Activated naive CD4-positive, alpha-beta T cell (primary cell): ENCODE measurements around the gene LEP.

Source experiments
- DNase-seq, 4 experiments: peaks; one replicate each; lab custom pipeline; 2025; lab: John Stamatoyannopoulos, UW

The LEP gene

GRCh38 chr7:128240696-128241386 lies at the start of gene LEP:
Gene LEP, plus strand, starts transcription at chr7:128241278. Its CDS starts 10,741 bp downstream, at chr7:128252019.
- no peak for DNase-seq

DNA sequence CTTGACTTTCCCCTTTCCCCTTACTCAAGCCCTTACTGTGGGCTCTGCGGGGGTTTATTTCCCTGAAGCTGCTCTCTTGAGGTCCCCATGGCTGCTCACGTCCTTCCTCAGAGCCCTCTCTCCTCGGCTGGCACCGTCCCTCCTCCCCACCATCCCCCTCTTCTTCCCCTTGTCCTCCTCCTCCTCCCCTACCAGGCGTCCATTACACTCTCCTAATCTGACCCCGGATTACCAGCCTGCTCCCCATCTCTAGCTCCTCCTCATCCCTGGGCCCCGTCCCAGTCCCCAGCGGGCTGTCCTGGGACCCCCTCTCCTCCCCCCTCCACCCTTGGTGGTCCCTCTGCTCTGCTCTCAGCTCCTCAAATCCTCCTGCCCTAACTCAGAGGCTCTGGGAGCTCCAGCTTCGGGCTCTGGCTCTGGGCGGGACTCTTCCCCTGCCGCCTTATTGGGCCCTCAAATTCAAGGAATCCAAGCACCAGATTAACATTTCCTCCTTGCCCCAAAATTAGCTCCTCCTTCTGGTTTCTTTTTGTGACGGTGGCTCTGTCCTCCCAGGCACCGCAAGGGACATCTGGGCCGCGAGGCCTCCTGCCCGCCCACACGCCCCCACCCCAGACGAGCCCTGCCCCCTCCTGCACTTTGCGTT lies 48.5 kb upstream of the LEP start:
- DNase-seq = no peak

- DNase-seq = no peak
Observed at GRCh38 chr7:128194533-128195282, 46.4 kb upstream of the LEP start.

DNA sequence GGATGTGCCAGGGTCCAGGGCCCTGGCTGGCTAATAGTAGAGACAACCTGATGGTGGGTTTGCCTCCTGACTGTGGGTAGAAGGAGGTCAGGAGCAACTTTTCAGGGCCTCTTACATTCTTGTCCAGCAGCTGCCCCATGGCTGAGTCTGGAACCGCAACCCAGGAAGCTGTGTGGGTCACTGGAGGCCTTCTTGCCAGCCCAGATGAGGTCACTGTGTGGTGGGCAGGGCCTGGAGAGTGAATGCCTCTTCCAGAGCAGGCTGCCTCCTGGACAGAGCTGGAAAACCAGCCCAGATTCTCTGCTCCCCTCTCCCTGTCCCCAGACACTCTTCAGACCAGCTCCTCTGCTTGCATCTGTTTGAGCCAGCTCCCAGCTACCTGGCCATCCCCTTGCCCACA lies 43.5 kb upstream of the LEP start:
- no peak for DNase-seq

DNA sequence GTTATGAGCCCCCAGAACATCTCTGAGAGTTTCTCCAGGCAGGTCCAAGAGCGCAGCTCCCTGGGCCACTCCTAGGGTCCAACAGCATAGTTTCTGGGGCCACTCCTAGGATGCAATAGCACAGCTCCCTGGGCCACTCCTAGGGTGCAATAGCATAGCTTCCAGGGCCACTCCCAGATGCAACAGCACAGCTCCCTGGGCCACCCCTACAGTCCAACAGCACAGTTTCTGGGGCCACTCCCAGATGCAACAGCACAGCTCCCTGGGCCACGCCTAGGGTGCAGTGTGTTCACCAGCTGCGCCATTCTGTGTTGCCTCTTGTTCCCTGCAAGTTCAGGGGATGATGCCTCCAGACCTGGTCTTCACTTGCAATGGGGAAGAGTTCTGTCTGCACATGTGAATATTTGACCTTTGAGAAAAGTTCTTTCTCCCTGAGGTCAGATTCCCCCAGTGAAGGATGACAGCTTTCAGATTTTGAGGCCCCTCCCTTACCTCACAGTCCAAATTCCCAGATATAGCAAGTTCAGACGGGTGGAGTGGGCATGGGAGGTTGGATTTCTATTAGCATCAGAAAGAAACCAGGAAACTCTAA lies 43.0 kb upstream of the LEP start:
- DNase-seq = no peak

DNA sequence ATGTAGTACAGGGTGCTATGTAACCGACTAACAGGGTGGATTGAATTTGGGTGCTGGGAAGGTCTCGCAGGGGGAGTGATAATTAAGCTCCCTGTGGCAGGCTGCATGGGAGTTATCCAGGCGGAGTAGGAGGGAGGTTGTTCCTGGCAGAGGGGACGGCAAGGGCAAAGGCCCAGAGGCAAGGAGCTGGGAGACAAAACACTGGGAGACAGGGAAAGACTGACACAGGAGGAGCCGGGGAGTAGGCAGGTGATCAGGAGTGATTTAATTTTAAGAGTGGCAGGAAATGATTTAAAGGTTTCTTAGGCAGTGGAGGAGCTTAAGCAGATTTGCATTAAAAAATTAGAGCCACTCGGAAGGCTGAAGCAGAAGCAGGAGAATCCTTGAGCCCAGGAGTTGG lies 40.7 kb upstream of the LEP start:
- DNase-seq = no peak

DNA sequence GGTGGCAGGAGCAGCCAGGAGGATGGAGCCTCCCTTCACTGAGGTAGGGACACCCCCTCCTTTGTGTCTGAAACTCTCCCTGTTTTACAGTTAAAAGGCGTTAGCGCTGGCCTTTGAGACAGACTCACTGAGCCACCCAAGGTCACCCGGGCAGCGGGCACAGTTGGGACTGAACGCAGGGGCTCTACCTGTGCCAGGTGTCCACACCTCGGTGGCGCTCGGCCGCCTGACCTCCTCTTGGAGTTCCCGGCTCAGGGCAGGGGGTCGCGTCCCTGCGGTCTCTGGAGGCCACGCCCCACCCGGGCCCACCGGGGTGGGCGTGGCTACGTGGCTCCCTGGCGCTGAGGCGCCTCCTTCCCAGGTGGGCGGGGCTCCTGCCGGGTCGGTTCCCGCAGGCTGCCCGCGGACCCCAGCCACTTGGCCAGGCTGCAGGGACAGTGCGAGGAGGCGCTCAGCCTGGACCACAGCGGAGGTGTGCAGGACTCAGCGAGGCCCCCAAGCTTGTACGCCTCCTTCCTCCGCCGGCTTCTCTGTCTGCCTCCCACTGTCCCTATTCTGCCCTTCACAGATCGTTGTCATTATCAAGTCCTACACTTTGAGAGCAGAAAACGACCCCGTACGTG lies 39.9 kb upstream of the LEP start:
- no peak for DNase-seq

DNA sequence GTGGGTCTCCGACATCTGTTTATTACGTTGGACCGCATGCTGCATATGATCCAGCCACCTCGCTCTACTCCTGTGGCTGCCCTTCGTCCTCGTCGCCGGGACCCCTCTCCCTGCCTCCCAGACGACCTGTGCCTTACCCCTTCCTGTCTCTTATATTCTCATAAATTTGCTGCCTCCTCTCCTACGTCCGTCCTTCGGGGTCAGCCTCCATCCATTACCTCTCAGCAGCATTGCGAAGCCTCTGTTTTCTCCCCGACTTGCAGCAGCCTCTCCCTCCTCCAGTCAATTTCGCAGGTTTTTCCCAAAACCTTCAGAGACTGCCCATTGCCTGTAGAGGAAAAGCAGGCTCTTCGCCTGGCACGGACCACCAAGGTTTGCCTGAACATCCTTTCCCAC lies 39.4 kb upstream of the LEP start:
- DNase-seq = no peak

DNA sequence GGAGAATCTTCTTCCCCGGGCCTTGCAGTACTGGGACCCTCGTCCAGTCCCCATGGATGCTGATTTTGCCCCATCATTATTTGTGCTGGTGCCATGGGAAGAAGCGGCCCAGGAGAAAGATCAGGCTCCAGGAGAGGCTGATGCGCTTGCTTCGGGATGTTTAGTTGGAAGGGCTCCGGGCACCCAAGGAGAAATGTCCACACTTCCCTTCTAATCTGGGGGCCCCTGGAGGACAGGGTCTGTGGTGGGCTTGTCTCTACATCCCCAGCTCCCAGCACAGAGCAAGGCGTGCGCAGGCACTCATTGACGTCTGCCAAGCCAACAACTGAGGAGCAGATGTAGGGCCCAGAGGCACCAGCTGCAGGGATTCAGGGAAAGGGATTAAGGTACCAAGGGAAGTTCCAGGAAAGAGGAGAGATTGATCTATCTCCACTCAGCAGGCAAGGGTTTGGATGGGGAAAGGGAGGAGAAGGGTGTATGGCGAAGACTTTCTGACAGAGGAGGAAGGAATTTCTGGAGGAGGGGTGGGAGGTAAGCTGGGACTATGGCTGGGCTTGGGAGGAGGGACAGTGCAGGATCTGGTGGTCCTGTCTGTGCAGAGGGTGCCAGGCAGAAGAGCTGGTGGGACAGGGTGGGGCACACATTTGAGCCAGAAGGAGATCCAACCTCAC lies 38.7 kb upstream of the LEP start:
- DNase-seq = no peak

DNA sequence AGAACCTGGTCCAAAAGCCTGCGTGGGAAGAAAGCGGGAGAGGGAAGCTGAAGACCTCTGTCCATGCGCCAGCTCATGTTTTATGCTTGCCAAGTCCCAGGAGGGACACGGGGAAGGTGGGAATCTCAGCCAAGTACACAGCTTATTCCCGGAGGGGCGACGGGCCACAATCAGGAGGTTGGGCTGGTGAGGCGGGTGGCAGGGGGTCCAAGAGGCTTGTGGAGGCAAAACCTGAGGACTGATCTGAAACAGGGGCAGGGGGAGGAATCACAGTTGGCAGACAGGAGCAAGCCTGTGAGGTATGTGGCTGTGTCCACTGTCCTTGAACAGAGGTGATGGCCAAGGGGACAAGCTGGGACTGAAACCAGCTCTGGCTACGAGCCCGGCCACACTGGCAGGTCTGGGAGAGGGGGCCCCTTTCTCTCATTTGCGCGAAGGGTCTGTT lies 38.0 kb upstream of the LEP start:
- DNase-seq = no peak

GRCh38 chr7:128203710-128204214 lies 37.3 kb upstream of the LEP start:
- no peak for DNase-seq

DNA sequence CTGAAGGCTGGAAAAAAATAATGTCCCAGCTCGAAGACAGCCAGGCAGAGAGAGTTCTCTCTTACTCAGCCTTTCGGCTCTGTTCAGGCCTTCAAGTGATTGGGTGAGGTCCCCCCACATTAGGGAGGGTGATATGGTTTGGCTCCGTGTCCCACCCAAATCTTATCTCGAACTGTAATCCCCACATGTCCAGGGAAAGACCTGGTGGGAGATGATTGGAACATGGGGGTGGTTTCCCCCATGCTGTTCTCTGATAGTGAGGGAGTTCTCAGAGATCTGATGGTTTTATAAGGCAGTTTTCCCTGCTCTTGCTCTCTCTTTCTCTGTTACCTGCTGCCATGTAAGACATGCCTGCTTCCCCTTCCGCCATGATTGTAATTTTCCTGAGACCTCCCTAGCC lies 36.6 kb upstream of the LEP start:
- no peak for DNase-seq

GRCh38 chr7:128205068-128205467 lies 36.0 kb upstream of the LEP start:
- no peak for DNase-seq

DNA sequence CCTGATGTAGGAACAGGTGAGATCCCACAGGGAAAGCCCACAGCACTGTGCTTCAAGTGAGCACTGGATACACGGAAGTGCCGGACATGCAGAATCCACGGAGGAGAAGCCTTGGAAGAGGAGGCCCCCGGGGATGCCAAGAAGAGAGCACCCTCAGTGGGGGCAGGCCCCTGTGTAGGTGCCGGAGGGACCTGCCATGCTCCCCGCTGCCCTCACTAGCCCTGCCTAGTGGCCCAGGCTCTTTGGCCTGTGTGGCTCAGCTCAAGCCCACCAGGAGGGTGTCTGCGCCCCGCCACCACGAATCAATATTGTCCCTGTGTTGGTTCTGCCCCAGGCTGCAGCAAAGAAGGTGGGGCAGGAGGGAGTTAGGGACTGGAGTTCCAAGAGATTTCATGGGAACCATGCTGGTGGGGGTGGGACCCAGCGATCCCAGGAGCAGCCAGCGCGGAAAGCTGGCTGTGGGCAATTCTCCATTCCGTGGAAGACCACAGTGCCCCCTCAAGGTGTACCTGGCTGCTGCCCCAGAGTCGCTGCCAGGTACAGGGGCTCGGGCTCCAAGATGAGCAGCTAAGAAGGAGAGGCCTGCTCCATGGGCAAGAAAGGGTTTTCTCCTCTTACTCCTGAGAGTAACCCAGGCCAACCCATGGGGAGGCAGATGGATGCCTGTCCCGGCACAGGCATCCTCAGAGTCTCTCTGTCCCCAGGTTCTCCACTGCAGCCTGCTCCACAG lies 34.9 kb upstream of the LEP start:
- no peak for DNase-seq

DNA sequence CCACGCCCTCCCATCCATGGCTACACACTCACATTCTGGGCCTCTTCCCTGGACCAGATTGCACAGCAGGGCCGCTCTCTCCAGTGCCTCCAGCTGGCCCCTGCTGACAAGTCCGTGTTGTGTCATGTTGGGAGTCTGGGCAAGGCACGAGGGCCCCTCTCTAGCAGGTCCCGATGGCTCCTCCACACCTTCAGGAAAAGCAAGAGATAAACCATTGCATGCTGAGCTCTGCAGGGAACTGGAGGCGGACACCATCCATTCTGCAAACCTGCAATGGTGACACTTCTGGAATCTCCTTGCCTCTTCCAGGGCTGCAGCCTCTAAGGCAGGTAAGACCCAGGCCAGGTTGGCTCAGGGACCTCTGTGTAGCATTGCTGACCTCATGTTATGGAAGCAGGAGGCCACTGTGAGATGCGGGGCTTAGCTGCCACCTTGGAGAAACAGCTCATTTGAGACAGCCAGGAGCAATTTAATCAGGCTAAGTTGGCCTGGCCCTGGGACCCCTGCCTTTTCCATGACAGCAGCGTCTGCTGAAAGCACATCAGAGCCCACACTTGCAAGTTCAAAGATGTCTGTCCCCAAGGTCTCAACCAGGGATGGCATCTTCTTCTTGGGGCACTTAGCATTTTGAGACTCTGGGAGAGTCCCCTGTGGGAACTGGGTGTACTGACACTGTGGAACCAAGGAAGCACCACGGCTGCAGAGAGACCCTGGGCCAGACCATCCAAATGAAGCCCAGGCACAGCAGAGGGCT lies 34.2 kb upstream of the LEP start:
- DNase-seq = no peak

- no peak for DNase-seq
Observed at GRCh38 chr7:128207609-128208008, 33.5 kb upstream of the LEP start.

DNA sequence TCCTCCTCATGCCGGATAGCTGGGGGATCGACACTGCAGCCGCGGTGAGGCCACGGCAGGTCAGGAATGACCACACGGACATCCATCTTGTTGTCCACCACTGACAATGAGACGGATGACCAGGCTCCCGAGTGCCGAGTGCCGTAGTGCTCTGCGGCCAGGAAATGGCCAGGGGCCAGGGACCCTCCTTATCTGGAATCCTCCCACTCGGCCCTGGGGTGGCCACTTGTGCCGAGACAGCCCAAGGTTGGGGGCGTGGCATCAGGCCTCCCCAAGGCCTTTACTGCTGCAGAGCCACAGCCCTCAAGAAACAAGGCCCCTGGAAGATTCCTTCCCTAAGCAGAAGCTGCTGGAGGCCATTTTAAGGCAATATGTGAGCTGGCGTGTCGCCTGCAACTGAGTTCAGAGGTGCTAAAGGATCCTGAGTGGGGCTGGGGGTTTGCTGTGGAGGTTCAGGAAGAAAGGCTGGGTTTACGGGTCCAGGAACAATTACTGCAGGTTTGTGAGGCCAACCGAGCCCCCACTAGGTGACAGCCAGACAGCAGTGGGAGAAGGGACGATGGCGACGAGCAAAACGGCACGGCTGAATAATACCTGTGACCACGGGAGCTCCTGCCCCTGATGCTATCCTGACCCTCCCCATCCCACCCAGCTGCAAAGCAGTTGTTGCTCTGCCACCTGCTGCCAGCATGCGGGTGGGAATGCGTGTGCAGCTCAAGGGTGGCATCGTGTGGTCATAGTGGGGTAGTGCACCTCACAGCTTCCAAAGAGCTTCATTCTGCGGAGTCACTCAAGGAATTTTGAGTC lies 31.6 kb upstream of the LEP start:
- peak; percentile 18 to 42 (median 35) for DNase-seq

DNA sequence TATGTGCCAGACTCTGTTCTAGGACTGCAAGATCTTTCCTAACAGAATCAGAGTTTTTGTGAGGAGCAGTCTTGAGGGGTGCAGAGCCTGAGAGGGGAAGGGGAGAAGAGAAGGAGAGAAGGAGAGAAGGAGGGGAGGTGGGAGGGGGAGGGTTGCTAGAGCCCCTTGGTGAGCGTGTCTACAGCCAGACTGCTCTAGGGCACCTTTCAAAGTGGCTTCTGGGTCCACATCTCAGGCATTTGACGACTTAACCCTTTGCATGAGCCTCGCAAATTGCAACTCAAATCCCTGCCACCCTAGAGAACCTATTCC lies 31.1 kb upstream of the LEP start:
- DNase-seq = no peak
